Measurements from ENCODE around the gene TPGS1. TPM values are rescaled to one million over a fixed set of nuclear protein-coding genes. Genes with fewer than 3 reads are reported as not detected.

Gene TPGS1
- total RNA-seq, 4 donors from 2014 or later, result 50.8 to 147 (median 99.6) TPM

- Histone ChIP-seq H3K27ac (no peak overlapping the region), H3K27me3 (peaks cover 26% of the 10 kb centered on the region), H3K36me3 (no peaks in the 10 kb centered on the region), H3K9me3 (no peaks in the 10 kb centered on the region), H3K4me3 (replicated peaks in 1 of 3) (no peak overlapping the region), H3K4me1 (peaks cover 4 to 16% of the 10 kb centered on the region in 2 donors)
- DNase-seq, result no peak
- intact Hi-C loops (cut with DNase I), result no loop called here
- 38 to 55% methylated on average over 11 to 21 of the region's 22 CpGs for WGBS, 2 donors
- TF ChIP-seq CTCF (IDR thresholded peaks at IDR 0.05) (no peak), POLR2A (IDR thresholded peaks at IDR 0.05) (no peak)
These were observed 12.9 kb upstream of the TPGS1 start for GRCh38 chr19:494171-495080.

DNA sequence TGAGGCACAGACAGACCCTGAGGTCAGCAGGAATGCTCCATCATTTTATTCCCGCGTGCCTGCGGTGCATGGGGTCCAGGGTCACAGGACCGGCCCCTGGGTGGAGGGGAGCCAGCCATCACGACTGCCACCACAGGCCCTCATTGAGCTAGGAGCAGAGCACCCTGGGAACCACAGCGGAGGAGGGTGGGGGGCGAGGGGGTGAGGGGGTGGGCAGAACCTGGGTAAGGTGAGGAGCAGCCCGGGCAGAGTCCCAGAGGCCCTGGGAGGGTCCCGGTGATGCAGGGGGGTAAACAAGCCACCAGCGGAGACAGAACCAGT is 12.3 kb upstream of the TPGS1 start:
- Histone ChIP-seq H3K4me3 (replicated peaks in 1 of 3) (no peak overlapping the region), H3K27ac (no peak overlapping the region), H3K9me3 (no peaks in the 10 kb centered on the region), H3K27me3 (peaks cover 26% of the 10 kb centered on the region), H3K36me3 (no peaks in the 10 kb centered on the region), H3K4me1 (peaks cover 0 to 11% of the 10 kb centered on the region in 2 donors)
- intact Hi-C loops (cut with DNase I), result no loop called here
- 54 to 61% methylated on average over 10 of the region's 10 CpGs for WGBS, 2 donors
- TF ChIP-seq CTCF (IDR thresholded peaks at IDR 0.05), result no peak
- no peak for TF ChIP-seq POLR2A (IDR thresholded peaks at IDR 0.05)
- no peak for DNase-seq

DNA sequence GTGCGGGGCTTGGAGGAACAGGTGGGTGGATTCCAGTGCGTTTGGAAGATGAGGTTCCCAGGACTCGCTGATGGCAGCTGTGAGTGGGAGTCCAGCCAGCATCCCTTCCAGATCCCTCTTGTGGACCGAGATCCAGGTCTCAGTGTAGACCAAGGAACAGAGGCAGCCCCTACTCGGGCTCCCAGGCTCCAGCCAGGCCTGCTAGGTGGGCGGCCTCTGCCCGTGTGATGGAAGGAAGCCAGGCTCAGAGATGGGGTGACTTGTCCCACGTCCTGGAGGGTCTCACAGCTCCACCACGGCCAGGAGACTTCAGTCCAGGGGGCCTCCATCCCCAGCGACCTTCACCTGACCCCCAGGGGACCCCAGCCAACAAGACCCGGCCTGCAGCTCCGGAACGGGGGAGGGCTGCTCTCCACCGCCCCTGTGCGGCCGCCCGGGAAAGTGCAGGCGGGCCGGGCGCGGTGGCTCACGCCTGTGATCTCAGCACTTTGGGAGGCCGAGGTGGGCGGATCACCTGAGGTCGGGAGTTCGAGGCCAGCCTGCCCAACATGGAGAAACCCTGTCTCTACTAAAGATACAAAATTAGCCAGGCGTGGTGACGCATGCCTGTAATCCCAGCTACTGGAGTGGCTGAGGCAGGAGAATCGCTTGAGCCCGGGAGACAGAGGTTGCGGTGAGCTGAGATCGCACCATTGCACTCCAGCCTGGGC is 11.7 kb upstream of the TPGS1 start:
- Histone ChIP-seq H3K27ac (no peak overlapping the region), H3K36me3 (no peaks in the 10 kb centered on the region), H3K27me3 (peaks cover 26% of the 10 kb centered on the region), H3K4me3 (replicated peaks in 1 of 3) (no peak overlapping the region), H3K4me1 (peaks cover 0 to 11% of the 10 kb centered on the region in 2 donors), H3K9me3 (no peaks in the 10 kb centered on the region)
- 15 to 25% methylated on average over 18 to 26 of the region's 32 CpGs for WGBS, 2 donors
- intact Hi-C loops (cut with DNase I), result no loop called here
- no peak for TF ChIP-seq POLR2A (IDR thresholded peaks at IDR 0.05)
- peak in 5 of 6 experiments; percentile 20 to 63 (median 30) for TF ChIP-seq CTCF (IDR thresholded peaks at IDR 0.05)
- no peak for DNase-seq

DNA sequence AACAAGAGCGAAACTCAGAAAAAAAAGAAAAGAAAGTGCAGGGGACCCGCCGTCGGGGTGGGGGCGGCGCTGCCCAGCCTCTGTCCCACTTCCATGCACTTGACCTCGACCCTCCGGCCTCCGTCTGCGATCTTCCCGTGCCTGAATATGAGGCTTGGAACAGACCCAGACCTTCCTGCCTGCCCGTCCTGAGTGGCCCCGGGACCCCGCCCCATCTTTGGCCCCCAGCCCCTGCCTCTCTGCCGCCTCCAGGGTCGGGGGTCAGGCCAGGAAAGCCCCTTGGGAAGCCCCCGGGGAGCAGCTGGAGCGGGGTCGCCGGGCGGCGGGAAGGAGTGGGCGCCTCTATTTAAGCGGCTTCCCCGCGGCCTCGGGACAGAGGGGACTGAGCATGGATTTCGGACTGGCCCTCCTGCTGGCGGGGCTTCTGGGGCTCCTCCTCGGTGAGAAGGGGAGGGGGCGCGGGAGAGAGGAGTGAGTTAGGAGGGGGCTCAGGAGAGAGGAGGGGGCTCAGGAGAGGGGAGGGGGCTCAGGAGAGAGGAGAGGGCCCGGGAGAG is 11.1 kb upstream of the TPGS1 start, which contains the start of gene MADCAM1:
TSS of gene MADCAM1 (plus strand) at position 375 of the 554 bp plus-strand sequence. CDS start at position 389, 14 bp downstream.
- no peaks in the 10 kb centered on the region for H3K9me3 ChIP-seq
- no peak within 1 kb of the TSS for H3K27ac ChIP-seq
- 5 to 7% methylated on average over 12 to 27 of the region's 33 CpGs for WGBS, 2 donors
- peaks cover 0 to 11% of the 10 kb centered on the region in 2 donors for H3K4me1 ChIP-seq
- no peaks in the 10 kb centered on the region for H3K36me3 ChIP-seq
- H3K4me3 ChIP-seq (replicated peaks in 1 of 3), result no peak within 1 kb of the TSS
- no peak for DNase-seq
- TF ChIP-seq POLR2A (IDR thresholded peaks at IDR 0.05) (no peak), CTCF (IDR thresholded peaks at IDR 0.05) (no peak)
- intact Hi-C loops (cut with DNase I), result no loop called here
- peaks cover 26% of the 10 kb centered on the region for H3K27me3 ChIP-seq
